ENCODE results near the gene CHST3. TPM values are rescaled to one million over a fixed set of nuclear protein-coding genes. Genes with fewer than 3 reads are reported as not detected.

Gene CHST3
- total RNA-seq, 2 experiments from 2014 or later: not detected

- DNase-seq (no peak), ATAC-seq (no peak)
- CTCF ChIA-PET: interaction anchor here (0.7 to 1.2 kb wide), 2 partner anchors 8 to 13 kb away, joined by 3 to 4 read pairs; no protein-coding TSS in a partner anchor
- H3K4me3 Mint-ChIP-seq: no peak overlapping the region
- peaks cover 3% of the 10 kb centered on the region for H3K27me3 Mint-ChIP-seq (ENCODE audit: low read depth)
- no peaks in the 10 kb centered on the region for H3K9me3 Mint-ChIP-seq (ENCODE audit: insufficient read depth)
- no peaks in the 10 kb centered on the region for H3K36me3 Mint-ChIP-seq (ENCODE audit: low read depth)
- POLR2A ChIA-PET: interaction anchor here (0.6 kb wide), 1 partner anchor 19 kb away, joined by 3 read pairs; no protein-coding TSS in a partner anchor
- H3K4me1 Mint-ChIP-seq (ENCODE audit: low read depth): no peaks in the 10 kb centered on the region
- H3K27ac Mint-ChIP-seq: no peak overlapping the region
These were observed 71.2 kb downstream of the CHST3 start for GRCh38 chr10:72035252-72035887.

GRCh38 chr10:72037266-72037665 is 73.1 kb downstream of the CHST3 start:
- Mint-ChIP-seq H3K27ac (no peak overlapping the region), H3K4me1 (ENCODE audit: low read depth) (no peaks in the 10 kb centered on the region), H3K27me3 (ENCODE audit: low read depth) (peaks cover 3% of the 10 kb centered on the region), H3K9me3 (ENCODE audit: insufficient read depth) (no peaks in the 10 kb centered on the region), H3K4me3 (no peak overlapping the region), H3K36me3 (ENCODE audit: low read depth) (no peaks in the 10 kb centered on the region)
- ChIA-PET POLR2A (no interaction called here), CTCF (interaction anchor here (1.0 to 3.6 kb wide), 2 partner anchors 11 to 14 kb away, joined by 3 to 29 read pairs; no protein-coding TSS in a partner anchor)
- ATAC-seq (no peak), DNase-seq (no peak)

GRCh38 chr10:72037811-72038210 is 73.6 kb downstream of the CHST3 start:
- DNase-seq (no peak), ATAC-seq (no peak)
- H3K36me3 Mint-ChIP-seq (ENCODE audit: low read depth): no peaks in the 10 kb centered on the region
- no peaks in the 10 kb centered on the region for H3K4me1 Mint-ChIP-seq (ENCODE audit: low read depth)
- CTCF ChIA-PET: interaction anchor here (1.0 to 3.6 kb wide), 2 partner anchors 11 to 14 kb away, joined by 3 to 29 read pairs; no protein-coding TSS in a partner anchor
- POLR2A ChIA-PET: no interaction called here
- no peak overlapping the region for H3K4me3 Mint-ChIP-seq
- no peak overlapping the region for H3K27ac Mint-ChIP-seq
- H3K9me3 Mint-ChIP-seq (ENCODE audit: insufficient read depth): no peaks in the 10 kb centered on the region
- H3K27me3 Mint-ChIP-seq (ENCODE audit: low read depth): peaks cover 3% of the 10 kb centered on the region

- Mint-ChIP-seq H3K27ac (no peak overlapping the region), H3K27me3 (ENCODE audit: low read depth) (peaks cover 3% of the 10 kb centered on the region), H3K4me3 (no peak overlapping the region), H3K36me3 (ENCODE audit: low read depth) (no peaks in the 10 kb centered on the region), H3K9me3 (ENCODE audit: insufficient read depth) (no peaks in the 10 kb centered on the region), H3K4me1 (ENCODE audit: low read depth) (no peaks in the 10 kb centered on the region)
- ChIA-PET POLR2A (no interaction called here), CTCF (interaction anchor here (1.2 to 3.6 kb wide), 2 partner anchors 10 to 143 kb away, joined by 5 to 29 read pairs; no protein-coding TSS in a partner anchor)
- DNase-seq: no peak
- no peak for ATAC-seq
These were observed 74.3 kb downstream of the CHST3 start for GRCh38 chr10:72038458-72039001.

GRCh38 chr10:72039377-72039776 is 75.2 kb downstream of the CHST3 start:
- no peak for ATAC-seq

GRCh38 chr10:72041491-72041890 is 77.3 kb downstream of the CHST3 start:
- ChIA-PET CTCF (no interaction called here), POLR2A (no interaction called here)
- Mint-ChIP-seq H3K4me3 (no peak overlapping the region), H3K27ac (no peak overlapping the region), H3K9me3 (ENCODE audit: insufficient read depth) (no peaks in the 10 kb centered on the region), H3K27me3 (ENCODE audit: low read depth) (no peaks in the 10 kb centered on the region), H3K4me1 (ENCODE audit: low read depth) (peaks cover 9% of the 10 kb centered on the region), H3K36me3 (ENCODE audit: low read depth) (no peaks in the 10 kb centered on the region)
- DNase-seq: no peak
- no peak for ATAC-seq

More at GRCh38 chr10:72039377-72039776, 75.2 kb downstream of the CHST3 start:
- Mint-ChIP-seq H3K27me3 (ENCODE audit: low read depth) (peaks cover 1% of the 10 kb centered on the region), H3K27ac (no peak overlapping the region), H3K4me3 (no peak overlapping the region), H3K36me3 (ENCODE audit: low read depth) (no peaks in the 10 kb centered on the region), H3K9me3 (ENCODE audit: insufficient read depth) (no peaks in the 10 kb centered on the region), H3K4me1 (ENCODE audit: low read depth) (no peaks in the 10 kb centered on the region)
- ChIA-PET POLR2A (no interaction called here), CTCF (interaction anchor here (1.2 to 3.6 kb wide), 2 partner anchors 9 to 144 kb away, joined by 5 to 29 read pairs; no protein-coding TSS in a partner anchor)
- DNase-seq: no peak

- peaks cover 9% of the 10 kb centered on the region for H3K4me1 Mint-ChIP-seq (ENCODE audit: low read depth)
- CTCF ChIA-PET: interaction anchor here (1.0 to 2.8 kb wide), 3 partner anchors 8 to 297 kb away, joined by 3 to 10 read pairs (median 4); no protein-coding TSS in a partner anchor
- H3K9me3 Mint-ChIP-seq (ENCODE audit: insufficient read depth): no peaks in the 10 kb centered on the region
- ATAC-seq (no peak), DNase-seq (no peak)
- H3K36me3 Mint-ChIP-seq (ENCODE audit: low read depth): no peaks in the 10 kb centered on the region
- H3K27ac Mint-ChIP-seq: no peak overlapping the region
- no peaks in the 10 kb centered on the region for H3K27me3 Mint-ChIP-seq (ENCODE audit: low read depth)
- H3K4me3 Mint-ChIP-seq: no peak overlapping the region
- POLR2A ChIA-PET: interaction anchor here (0.6 kb wide), 1 partner anchor 109 kb away, joined by 3 read pairs; no protein-coding TSS in a partner anchor
These were observed 79.0 kb downstream of the CHST3 start for GRCh38 chr10:72043016-72043834.

GRCh38 chr10:72044417-72045041 is 80.3 kb downstream of the CHST3 start:
- ATAC-seq: no peak
- ChIA-PET CTCF (interaction anchor here (1.5 to 2.8 kb wide), 3 partner anchors 148 to 295 kb away, joined by 3 to 10 read pairs (median 4); no protein-coding TSS in a partner anchor), POLR2A (no interaction called here)
- Mint-ChIP-seq H3K9me3 (ENCODE audit: insufficient read depth) (peaks cover 3% of the 10 kb centered on the region), H3K4me3 (no peak overlapping the region), H3K36me3 (ENCODE audit: low read depth) (no peaks in the 10 kb centered on the region), H3K27me3 (ENCODE audit: low read depth) (no peaks in the 10 kb centered on the region), H3K27ac (no peak overlapping the region), H3K4me1 (ENCODE audit: low read depth) (peaks cover 12% of the 10 kb centered on the region)
- no peak for DNase-seq

GRCh38 chr10:72045586-72045985 is 81.4 kb downstream of the CHST3 start:
- CTCF ChIA-PET: interaction anchor here (1.5 to 2.8 kb wide), 3 partner anchors 149 to 294 kb away, joined by 3 to 10 read pairs (median 5); no protein-coding TSS in a partner anchor
- H3K36me3 Mint-ChIP-seq (ENCODE audit: low read depth): no peaks in the 10 kb centered on the region
- H3K4me1 Mint-ChIP-seq (ENCODE audit: low read depth): peaks cover 14% of the 10 kb centered on the region
- POLR2A ChIA-PET: no interaction called here
- peaks cover 3% of the 10 kb centered on the region for H3K9me3 Mint-ChIP-seq (ENCODE audit: insufficient read depth)
- no peak overlapping the region for H3K27ac Mint-ChIP-seq
- no peaks in the 10 kb centered on the region for H3K27me3 Mint-ChIP-seq (ENCODE audit: low read depth)
- no peak overlapping the region for H3K4me3 Mint-ChIP-seq
- DNase-seq (no peak), ATAC-seq (no peak)

GRCh38 chr10:72048450-72049124 is 84.4 kb downstream of the CHST3 start:
- CTCF ChIA-PET: interaction anchor here (0.6 to 4.6 kb wide), 111 partner anchors 10 to 781 kb away, joined by 3 to 97 read pairs (median 4); partner anchors contain the start of genes ANAPC16, ASCC1, DDIT4 and DNAJB12
- Mint-ChIP-seq H3K9me3 (ENCODE audit: insufficient read depth) (peaks cover 3% of the 10 kb centered on the region), H3K4me3 (no peak overlapping the region), H3K27ac (peak overlapping the region; percentile 60), H3K4me1 (ENCODE audit: low read depth) (peaks cover 14% of the 10 kb centered on the region), H3K36me3 (ENCODE audit: low read depth) (no peaks in the 10 kb centered on the region), H3K27me3 (ENCODE audit: low read depth) (no peaks in the 10 kb centered on the region)
- peak; percentile 97 for ATAC-seq
- peak; percentile 93 for DNase-seq
- POLR2A ChIA-PET: interaction anchor here (0.6 to 1.0 kb wide), 3 partner anchors 10 to 278 kb away, joined by 3 to 4 read pairs (median 3); no protein-coding TSS in a partner anchor

Data from activated CD8-positive, alpha-beta T cell treated with anti-CD3 and anti-CD28 coated beads, Interleukin-2, amount 10 ng/mL, durations not matched to agents 7 days and 5 days (primary cell).